Fibroblast of lung (primary cell): Measurements from ENCODE around the gene DOCK4. TPM values are rescaled to one million over a fixed set of nuclear protein-coding genes. Genes with fewer than 3 reads are reported as not detected.

Experiments
- DNase-seq, 2 donors: peaks; one replicate each; pipeline versions ENCODE4 v3.0.0 to v3.0.0-alpha.2; 2010; ENCODE audit warnings: low read depth in 2 of 2
- H2AFZ ChIP-seq: 2 replicates; pipeline ENCODE4 v1.5.1; 2012; ENCODE audit warnings: low read length, control low read depth, inconsistent platforms
- H3K27ac ChIP-seq: 2 replicates; pipeline ENCODE4 v1.5.1; 2011; ENCODE audit warnings: low read length, control low read depth; ENCODE audit not compliant: insufficient read depth
- H3K27me3 ChIP-seq: 2 replicates; pipeline ENCODE4 v1.5.1; 2011; ENCODE audit warnings: mild to moderate bottlenecking, low read length; ENCODE audit not compliant: control insufficient read depth, insufficient read depth
- H3K36me3 ChIP-seq: 2 replicates; pipeline ENCODE4 v1.5.1; 2011; ENCODE audit warnings: low read length; ENCODE audit not compliant: control insufficient read depth, insufficient read depth
- H3K4me1 ChIP-seq: 2 replicates; pipeline ENCODE4 v1.5.1; 2011; ENCODE audit warnings: low read length; ENCODE audit not compliant: control insufficient read depth, insufficient read depth; ENCODE audit errors: extremely low read depth
- H3K4me2 ChIP-seq: 2 replicates; pipeline ENCODE4 v1.5.1; 2011; ENCODE audit warnings: low read length, control low read depth; ENCODE audit not compliant: insufficient read depth; ENCODE audit errors: extremely low read depth
- H3K4me3 ChIP-seq, 4 experiments: fragments of 200-600 bp in 1 of 4; sonication (generic) in 1 of 4; replicated peaks in 1 of 4; 2 replicates each; pipeline ENCODE4 v1.5.1; 2011 to 2016; ENCODE audit warnings: low read length in 4 of 4, low read depth in 3 of 4, mild to moderate bottlenecking in 3 of 4, control low read depth in 2 of 4, inconsistent platforms in 1 of 4, mixed read lengths in 1 of 4; ENCODE audit not compliant: insufficient read depth in 1 of 4; ENCODE audit errors: control extremely low read depth in 1 of 4
- H3K79me2 ChIP-seq: 2 replicates; pipeline ENCODE4 v1.5.1; 2012; ENCODE audit warnings: mild to moderate bottlenecking, low read length, inconsistent platforms; ENCODE audit not compliant: control insufficient read depth, insufficient read depth
- H3K9ac ChIP-seq: 2 replicates; pipeline ENCODE4 v1.5.1; 2011; ENCODE audit warnings: mild to moderate bottlenecking, low read length, control low read depth; ENCODE audit not compliant: insufficient read depth
- H3K9me3 ChIP-seq: 2 replicates; pipeline ENCODE4 v1.5.1; 2012; ENCODE audit warnings: low read depth, low read length; ENCODE audit not compliant: control insufficient read depth, insufficient read depth
- H4K20me1 ChIP-seq: 2 replicates; pipeline ENCODE4 v1.5.1; 2011; ENCODE audit warnings: low read length; ENCODE audit not compliant: control insufficient read depth, insufficient read depth; ENCODE audit errors: extremely low read depth
- CTCF ChIP-seq, 2 donors: IDR thresholded peaks in 1 of 2; conservative IDR thresholded peaks in 1 of 2; 1 replicate in 1 of 2; 2 replicates in 1 of 2; pipeline ENCODE4 v1.5.1; 2011 to 2012; ENCODE audit warnings: low read length in 2 of 2, control low read depth in 1 of 2, inconsistent platforms in 1 of 2, low read depth in 1 of 2, mild to moderate bottlenecking in 1 of 2
- EZH2 ChIP-seq: IDR thresholded peaks from 2 replicates; pipeline ENCODE4 v1.5.1; 2012; ENCODE audit warnings: low read length, control low read depth, mild to moderate bottlenecking; ENCODE audit errors: missing control alignments
- polyA plus RNA-seq, 2 donors: library from polyadenylated mRNA; depleted of rRNA in 1 of 2; stranded (reverse) in 1 of 2; unstranded in 1 of 2; fragments of >200 nt; gene quantifications; 2 replicates each; pipeline ENCODE4 v1.2.1, GENCODE V29; 2011 to 2012; ENCODE audit warnings: missing spikeins in 1 of 2
- total RNA-seq: library from RNA; depleted of rRNA; stranded (reverse); fragments of >200 nt; gene quantifications from 2 replicates; pipeline ENCODE4 v1.2.1, GENCODE V29; 2014

Gene DOCK4
- total and polyA plus RNA-seq, 2 donors (not counting 1 experiment from before 2014, with no cell fraction given): 20.8 to 39.3 TPM

GRCh38 chr7:112186300-112186699, 19.9 kb downstream of the DOCK4 start:
- Histone ChIP-seq H3K9ac (no peak overlapping the region), H3K27ac (no peak overlapping the region), H3K79me2 (peaks cover 19% of the 10 kb centered on the region), H3K9me3 (no peaks in the 10 kb centered on the region), H4K20me1 (no peaks in the 10 kb centered on the region), H2AFZ (no peak overlapping the region), H3K4me1 (no peaks in the 10 kb centered on the region), H3K27me3 (no peaks in the 10 kb centered on the region), H3K4me2 (no peak overlapping the region), H3K4me3 (no peak overlapping the region), H3K36me3 (no peaks in the 10 kb centered on the region)
- TF ChIP-seq CTCF (conservative IDR thresholded peaks at IDR 0.05 in 1 of 2, IDR thresholded peaks at IDR 0.05 in 1 of 2; ENCODE audit: low read depth in 1 of 2, low read length in 2 of 2) (no peak), EZH2 (no peak)
- no peak for DNase-seq

GRCh38 chr7:112185005-112185834, 21.0 kb downstream of the DOCK4 start:
- Histone ChIP-seq H3K4me2 (no peak overlapping the region), H2AFZ (no peak overlapping the region), H3K9me3 (no peaks in the 10 kb centered on the region), H3K9ac (no peak overlapping the region), H3K4me1 (no peaks in the 10 kb centered on the region), H3K27ac (no peak overlapping the region), H3K27me3 (no peaks in the 10 kb centered on the region), H4K20me1 (no peaks in the 10 kb centered on the region), H3K4me3 (no peak overlapping the region), H3K79me2 (peaks cover 11% of the 10 kb centered on the region), H3K36me3 (no peaks in the 10 kb centered on the region)
- DNase-seq: no peak
- TF ChIP-seq CTCF (conservative IDR thresholded peaks at IDR 0.05 in 1 of 2, IDR thresholded peaks at IDR 0.05 in 1 of 2; ENCODE audit: low read depth in 1 of 2, low read length in 2 of 2) (no peak), EZH2 (no peak)

- Histone ChIP-seq H3K4me3 (no peak overlapping the region), H3K9ac (no peak overlapping the region), H3K36me3 (no peaks in the 10 kb centered on the region), H3K27ac (no peak overlapping the region), H3K4me2 (no peak overlapping the region), H3K9me3 (no peaks in the 10 kb centered on the region), H3K4me1 (no peaks in the 10 kb centered on the region), H3K27me3 (no peaks in the 10 kb centered on the region), H3K79me2 (peaks cover 9% of the 10 kb centered on the region), H2AFZ (no peak overlapping the region), H4K20me1 (no peaks in the 10 kb centered on the region)
- no peak for TF ChIP-seq CTCF (conservative IDR thresholded peaks at IDR 0.05 in 1 of 2, IDR thresholded peaks at IDR 0.05 in 1 of 2; ENCODE audit: low read depth in 1 of 2, low read length in 2 of 2)
- no peak for DNase-seq
Observed at GRCh38 chr7:112184455-112184854, 21.7 kb downstream of the DOCK4 start.
